Activated CD8-positive, alpha-beta memory T cell treated with anti-CD3 and anti-CD28 coated beads for 1 hour (primary cell): ENCODE data around the gene TRIP11.
A peak's percentile ranks its signal among the peaks of the same experiment; 100 is the strongest.

Experiments used
- DNase-seq, 2 donors: peaks; one replicate each; pipeline ENCODE4 v3.0.0-alpha.2; 2020; ENCODE audit warnings: low read depth in 1 of 2; ENCODE audit errors: extremely low read depth in 1 of 2

The TRIP11 gene

GRCh38 chr14:91961297-91962220 is 78.3 kb downstream of the TRIP11 start:
- DNase-seq, result no peak

GRCh38 chr14:91957876-91958313 is 82.0 kb downstream of the TRIP11 start:
- DNase-seq, result no peak

GRCh38 chr14:91956616-91957015 is 83.2 kb downstream of the TRIP11 start:
- no peak for DNase-seq

GRCh38 chr14:91955168-91955567 is 84.7 kb downstream of the TRIP11 start:
- DNase-seq, result no peak

GRCh38 chr14:91953170-91953985 is 86.5 kb downstream of the TRIP11 start:
- no peak for DNase-seq

- peak in 1 of 2 donors; percentile 10 for DNase-seq
Measured at GRCh38 chr14:91947475-91948184, 92.2 kb downstream of the TRIP11 start, which contains the start of gene FBLN5. Gene FBLN5 (minus strand): TSS chr14:91947694. CDS start chr14:91947229, 465 bp downstream.

GRCh38 chr14:91946622-91947474 is 93.0 kb downstream of the TRIP11 start:
- DNase-seq, result no peak

DNA sequence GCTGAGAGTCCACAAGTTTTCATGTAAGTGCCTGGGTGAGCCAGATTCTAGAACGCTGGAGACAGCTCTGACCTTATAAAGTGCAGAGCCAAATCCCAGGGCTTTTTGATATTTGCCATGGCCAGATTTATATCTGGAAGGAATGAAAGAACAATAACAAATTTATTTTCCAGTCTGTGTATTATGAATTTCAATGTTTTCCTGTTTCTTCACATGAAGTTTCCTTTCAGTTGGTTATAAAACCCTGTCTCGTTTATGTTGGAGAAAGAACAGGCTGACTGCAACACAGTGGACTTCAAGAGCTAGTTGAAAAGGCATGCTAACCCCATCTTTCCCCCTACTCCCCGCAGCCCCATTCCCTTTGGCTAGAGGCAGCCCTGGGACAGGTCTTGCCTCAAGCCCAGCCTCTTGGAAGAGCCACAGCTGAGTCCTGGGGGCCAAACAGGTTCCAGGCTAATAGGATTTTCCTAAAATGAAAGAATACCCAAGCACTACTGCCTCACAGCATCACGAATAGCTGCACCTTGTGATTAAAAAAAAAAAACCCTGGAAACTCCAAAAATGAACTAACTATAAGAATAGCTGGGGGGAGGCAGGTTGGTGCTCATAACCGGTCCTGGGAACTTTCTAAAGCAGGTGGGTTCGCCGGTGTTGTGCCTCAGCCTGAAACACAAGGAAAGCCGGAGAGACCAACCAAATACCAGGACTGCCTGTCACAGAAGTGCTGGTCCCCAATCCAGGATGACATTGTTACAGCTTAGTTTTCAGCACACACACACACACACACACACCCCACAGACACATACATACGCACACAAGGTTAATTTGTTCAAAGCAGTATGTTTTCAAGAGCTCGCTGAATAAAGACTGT is 93.9 kb downstream of the TRIP11 start:
- DNase-seq, result no peak

GRCh38 chr14:91942946-91943345 is 96.9 kb downstream of the TRIP11 start:
- no peak for DNase-seq

DNA sequence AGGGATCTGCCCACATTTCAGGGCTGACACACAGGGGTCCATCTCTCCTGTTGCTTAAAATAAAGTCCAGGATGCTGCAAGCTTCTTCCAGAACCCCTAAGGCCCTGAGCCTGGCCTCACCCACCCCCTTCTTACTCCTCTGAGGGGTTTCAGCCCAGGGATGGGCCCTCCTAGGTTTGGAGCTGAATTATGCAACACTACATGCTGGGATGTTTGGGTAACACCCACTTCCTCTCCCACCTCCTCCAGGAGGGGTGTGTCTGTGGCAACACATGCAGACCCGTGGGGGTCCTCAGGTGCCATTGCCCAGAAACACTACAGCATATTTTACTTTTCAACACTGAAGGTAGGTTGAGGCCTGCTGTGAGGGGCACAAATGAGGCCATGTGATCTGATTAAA is 97.7 kb downstream of the TRIP11 start:
- DNase-seq, result no peak

DNA sequence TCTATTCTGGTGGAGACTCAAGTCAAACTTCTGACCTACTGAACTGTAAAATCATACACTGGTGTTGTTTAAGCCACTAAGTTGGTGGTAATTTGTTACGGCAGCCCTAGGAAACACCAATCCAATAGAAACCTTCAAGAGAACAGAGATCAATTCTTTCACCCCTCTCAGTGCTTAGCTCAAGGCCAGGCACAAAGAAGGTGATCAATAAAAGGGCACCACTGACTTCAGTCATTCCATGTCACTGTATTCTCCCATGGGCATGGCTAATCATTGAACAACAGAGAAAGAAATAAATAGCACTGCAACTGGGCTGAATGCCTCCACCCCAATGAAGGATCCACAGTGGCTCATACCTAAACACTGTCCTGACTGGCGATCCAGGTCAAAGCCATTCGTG is 99.7 kb downstream of the TRIP11 start:
- DNase-seq, result no peak

DNA sequence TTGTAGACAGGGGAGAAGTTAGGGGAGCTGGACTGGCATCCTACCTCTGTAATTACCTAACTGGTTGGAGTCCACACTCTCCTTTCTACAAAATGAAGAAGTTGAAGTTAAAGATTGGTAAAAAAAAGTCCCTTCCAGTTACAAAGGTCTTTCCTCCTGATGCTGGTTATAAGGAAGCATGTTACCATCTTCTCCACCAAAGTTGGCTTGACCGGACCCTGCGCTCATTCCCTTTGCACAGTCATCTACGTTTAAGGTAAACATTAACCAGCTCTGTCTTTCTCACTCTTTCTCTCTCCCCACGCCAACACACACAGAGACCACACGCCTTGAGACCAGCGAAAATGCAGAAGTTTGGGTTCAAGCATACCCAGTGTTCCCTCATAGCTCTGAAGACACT is 104.3 kb downstream of the TRIP11 start:
- no peak for DNase-seq

DNA sequence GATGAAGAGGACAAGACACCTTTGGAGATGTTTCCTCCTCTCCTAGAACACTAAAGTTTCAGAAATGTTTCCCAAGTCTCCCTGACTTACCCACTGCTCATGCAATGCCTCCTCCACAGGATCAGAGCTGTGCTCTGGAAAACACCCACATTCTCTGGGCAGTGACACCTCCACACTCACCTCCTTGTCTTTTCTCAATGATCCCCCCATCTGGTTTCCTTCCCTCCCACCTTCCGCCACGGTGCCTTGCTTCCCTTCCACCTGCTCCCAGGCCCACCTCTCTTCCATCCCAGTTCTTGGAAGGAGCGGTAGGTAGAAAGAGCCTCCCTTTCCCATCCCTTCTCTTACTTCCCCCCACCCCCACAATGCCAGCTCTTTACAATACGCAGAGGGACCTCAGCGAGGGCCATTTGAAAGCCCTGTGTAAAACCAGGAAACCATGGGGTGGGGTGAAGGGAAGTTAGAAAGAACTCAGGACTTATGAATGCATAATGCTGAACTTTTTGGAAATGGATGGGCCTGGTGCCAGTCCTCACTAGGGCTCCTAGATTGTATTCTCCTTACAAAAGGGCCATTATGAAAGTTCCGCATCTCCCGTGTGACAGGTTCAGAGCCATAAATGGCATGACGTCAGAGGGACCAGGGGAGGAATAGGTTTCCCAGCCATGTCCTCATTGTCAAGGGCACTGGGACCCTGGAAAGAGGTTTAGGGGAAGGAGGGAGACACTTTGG is 105.1 kb downstream of the TRIP11 start:
- DNase-seq, result no peak

DNA sequence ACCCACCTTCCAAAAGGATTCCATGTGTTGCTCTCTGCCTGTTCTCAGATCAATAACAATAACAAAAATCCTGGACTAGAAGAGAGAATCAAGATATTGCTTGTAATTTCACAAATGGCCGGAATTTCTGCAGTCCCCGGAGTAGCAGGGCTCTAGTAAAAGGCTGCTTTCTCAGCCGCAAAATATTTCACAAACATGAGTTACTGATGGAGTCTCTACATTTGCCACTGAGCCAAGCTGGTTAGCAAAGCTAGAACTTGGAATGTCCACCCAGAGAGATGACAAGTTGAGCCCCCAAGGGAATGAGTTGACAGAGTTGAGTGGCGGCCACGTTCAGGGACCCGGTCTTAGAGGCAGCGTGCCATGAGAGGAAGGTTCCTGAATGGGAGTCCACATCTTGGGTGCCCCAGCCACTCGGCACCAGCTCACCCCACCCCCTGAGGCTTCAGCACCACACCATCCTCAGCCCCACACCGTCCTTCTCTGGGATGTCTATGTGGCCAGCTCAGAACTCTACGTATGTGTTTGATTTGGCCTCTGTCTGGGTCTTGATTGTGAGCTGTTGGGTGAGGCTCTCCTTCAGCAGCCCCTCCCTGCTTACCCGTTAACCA is 108.3 kb downstream of the TRIP11 start:
- DNase-seq, result no peak

DNA sequence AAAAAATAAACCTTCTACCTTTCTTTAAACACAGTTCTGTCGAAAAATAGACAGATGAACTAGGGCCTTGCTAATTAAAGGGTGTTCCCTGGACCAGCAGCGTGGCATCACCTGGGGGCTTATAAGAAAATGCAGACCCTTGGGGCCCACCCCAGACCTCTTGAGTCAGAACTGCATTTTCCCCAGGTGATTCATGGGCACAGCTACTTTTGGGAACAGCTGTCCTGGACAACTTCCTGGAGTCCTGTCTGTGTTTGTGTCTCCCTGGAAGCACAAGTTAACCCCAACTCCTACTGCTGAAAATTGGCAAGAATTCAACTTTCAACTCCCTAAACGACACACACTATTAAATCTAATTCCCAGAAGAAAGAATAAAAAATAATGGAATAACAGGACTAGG is 110.2 kb downstream of the TRIP11 start:
- no peak for DNase-seq

- DNase-seq, result no peak
Measured at GRCh38 chr14:91927800-91928199, 112.1 kb downstream of the TRIP11 start.

DNA sequence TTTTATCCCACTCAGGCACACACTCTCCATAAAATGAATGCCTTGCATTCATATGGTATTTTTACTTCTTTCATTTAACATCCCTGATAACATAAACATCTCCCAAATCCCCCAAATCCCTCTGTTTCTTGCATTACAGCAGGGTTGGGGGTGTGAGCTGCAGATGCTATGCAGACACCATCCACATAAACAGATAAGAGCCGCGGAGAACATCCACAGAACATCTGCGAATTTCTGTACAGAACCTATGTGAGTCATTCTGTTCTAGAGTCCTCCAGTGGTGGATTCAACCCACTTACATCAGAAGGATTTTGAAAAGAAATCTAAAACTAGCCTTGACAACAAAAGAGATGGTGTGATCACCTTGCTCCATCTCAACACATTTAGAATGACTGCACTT is 112.7 kb downstream of the TRIP11 start:
- no peak for DNase-seq
